ENCODE data around the gene CNKSR3.

The CNKSR3 gene

GRCh38 chr6:154380741-154381140, 129.7 kb downstream of the CNKSR3 start:
- no peak for TF ChIP-seq CTCF (conservative IDR thresholded peaks at IDR 0.05; ENCODE audit: low read depth, low read length)
- no peak overlapping the region for H3K4me3 ChIP-seq (ENCODE audit: low read depth, low read length)
- no peak for DNase-seq (ENCODE audit: low read depth)

GRCh38 chr6:154379585-154379984, 130.9 kb downstream of the CNKSR3 start:
- TF ChIP-seq CTCF (conservative IDR thresholded peaks at IDR 0.05; ENCODE audit: low read depth, low read length) = no peak

GRCh38 chr6:154378518-154378917, 132.0 kb downstream of the CNKSR3 start:
- no peak overlapping the region for H3K4me3 ChIP-seq (ENCODE audit: low read depth, low read length)
- TF ChIP-seq CTCF (conservative IDR thresholded peaks at IDR 0.05; ENCODE audit: low read depth, low read length) = no peak
- no peak for DNase-seq (ENCODE audit: low read depth)

More at GRCh38 chr6:154379585-154379984, 130.9 kb downstream of the CNKSR3 start:
- no peak overlapping the region for H3K4me3 ChIP-seq (ENCODE audit: low read depth, low read length)
- no peak for DNase-seq (ENCODE audit: low read depth)

- TF ChIP-seq CTCF (conservative IDR thresholded peaks at IDR 0.05; ENCODE audit: low read depth, low read length) = no peak
- no peak for DNase-seq (ENCODE audit: low read depth)
- no peak overlapping the region for H3K4me3 ChIP-seq (ENCODE audit: low read depth, low read length)
These were observed 132.8 kb downstream of the CNKSR3 start for GRCh38 chr6:154377726-154378125.

GRCh38 chr6:154373971-154374370, 136.5 kb downstream of the CNKSR3 start:
- H3K4me3 ChIP-seq (ENCODE audit: low read depth, low read length) = no peak overlapping the region
- DNase-seq (ENCODE audit: low read depth) = no peak
- no peak for TF ChIP-seq CTCF (conservative IDR thresholded peaks at IDR 0.05; ENCODE audit: low read depth, low read length)

GRCh38 chr6:154371281-154371680, 139.2 kb downstream of the CNKSR3 start:
- H3K4me3 ChIP-seq (ENCODE audit: low read depth, low read length) = no peak overlapping the region
- no peak for DNase-seq (ENCODE audit: low read depth)
- no peak for TF ChIP-seq CTCF (conservative IDR thresholded peaks at IDR 0.05; ENCODE audit: low read depth, low read length)

GRCh38 chr6:154370545-154370944, 139.9 kb downstream of the CNKSR3 start:
- peak; percentile 64 for TF ChIP-seq CTCF (conservative IDR thresholded peaks at IDR 0.05; ENCODE audit: low read depth, low read length)
- DNase-seq (ENCODE audit: low read depth) = peak; percentile 60
- H3K4me3 ChIP-seq (ENCODE audit: low read depth, low read length) = no peak overlapping the region
